Measurements from ENCODE around the gene SCN5A.

Gene SCN5A

GRCh38 chr3:38644016-38644661 is 5.3 kb downstream of the SCN5A start:
- no peak for DNase-seq (ENCODE audit: low read depth)
- TF ChIP-seq, protein P1, sequence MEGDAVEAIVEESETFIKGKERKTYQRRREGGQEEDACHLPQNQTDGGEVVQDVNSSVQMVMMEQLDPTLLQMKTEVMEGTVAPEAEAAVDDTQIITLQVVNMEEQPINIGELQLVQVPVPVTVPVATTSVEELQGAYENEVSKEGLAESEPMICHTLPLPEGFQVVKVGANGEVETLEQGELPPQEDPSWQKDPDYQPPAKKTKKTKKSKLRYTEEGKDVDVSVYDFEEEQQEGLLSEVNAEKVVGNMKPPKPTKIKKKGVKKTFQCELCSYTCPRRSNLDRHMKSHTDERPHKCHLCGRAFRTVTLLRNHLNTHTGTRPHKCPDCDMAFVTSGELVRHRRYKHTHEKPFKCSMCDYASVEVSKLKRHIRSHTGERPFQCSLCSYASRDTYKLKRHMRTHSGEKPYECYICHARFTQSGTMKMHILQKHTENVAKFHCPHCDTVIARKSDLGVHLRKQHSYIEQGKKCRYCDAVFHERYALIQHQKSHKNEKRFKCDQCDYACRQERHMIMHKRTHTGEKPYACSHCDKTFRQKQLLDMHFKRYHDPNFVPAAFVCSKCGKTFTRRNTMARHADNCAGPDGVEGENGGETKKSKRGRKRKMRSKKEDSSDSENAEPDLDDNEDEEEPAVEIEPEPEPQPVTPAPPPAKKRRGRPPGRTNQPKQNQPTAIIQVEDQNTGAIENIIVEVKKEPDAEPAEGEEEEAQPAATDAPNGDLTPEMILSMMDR (IDR thresholded peaks at IDR 0.05; ENCODE audit: low read depth, low read length), result no peak
- TF ChIP-seq MYC (IDR thresholded peaks at IDR 0.05; ENCODE audit: low read depth, low read length) (no peak), MAX (IDR thresholded peaks at IDR 0.05; ENCODE audit: low read depth, low read length) (no peak), POLR2A (IDR thresholded peaks at IDR 0.05; ENCODE audit: extremely low read depth, insufficient read length) (no peak)
- H3K4me3 ChIP-seq (ENCODE audit: low read depth, low read length), result no peak overlapping the region

GRCh38 chr3:38643592-38643991 is 5.9 kb downstream of the SCN5A start:
- no peak overlapping the region for H3K4me3 ChIP-seq (ENCODE audit: low read depth, low read length)
- TF ChIP-seq POLR2A (IDR thresholded peaks at IDR 0.05; ENCODE audit: extremely low read depth, insufficient read length) (no peak), MYC (IDR thresholded peaks at IDR 0.05; ENCODE audit: low read depth, low read length) (no peak), MAX (IDR thresholded peaks at IDR 0.05; ENCODE audit: low read depth, low read length) (no peak)
- TF ChIP-seq, protein P1 (IDR thresholded peaks at IDR 0.05; ENCODE audit: low read depth, low read length), result no peak
- no peak for DNase-seq (ENCODE audit: low read depth)

DNA sequence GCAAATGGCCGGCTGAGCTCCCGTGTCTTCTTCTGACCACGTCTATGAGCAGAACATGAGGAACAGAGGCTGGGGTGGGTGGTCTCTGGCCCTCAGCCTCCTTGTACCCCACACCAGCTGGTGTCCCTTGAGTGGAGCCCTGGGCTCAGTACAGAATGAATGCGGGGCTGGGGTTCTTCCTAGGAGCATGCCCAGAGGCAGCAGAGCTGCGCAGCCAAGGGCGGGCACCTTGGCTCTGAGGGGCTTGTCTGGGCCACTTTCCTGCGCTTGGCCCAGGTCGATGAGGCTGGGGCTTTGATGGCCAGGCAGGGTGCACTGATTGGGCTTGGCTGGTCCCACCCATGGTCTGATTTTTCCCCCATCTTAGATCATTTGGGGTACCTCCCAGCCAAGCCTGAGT is 6.4 kb downstream of the SCN5A start:
- TF ChIP-seq MYC (IDR thresholded peaks at IDR 0.05; ENCODE audit: low read depth, low read length) (no peak), MAX (IDR thresholded peaks at IDR 0.05; ENCODE audit: low read depth, low read length) (no peak), POLR2A (IDR thresholded peaks at IDR 0.05; ENCODE audit: extremely low read depth, insufficient read length) (no peak)
- TF ChIP-seq, protein P1 (IDR thresholded peaks at IDR 0.05; ENCODE audit: low read depth, low read length), result no peak
- no peak overlapping the region for H3K4me3 ChIP-seq (ENCODE audit: low read depth, low read length)
- DNase-seq (ENCODE audit: low read depth), result no peak

- H3K4me3 ChIP-seq (ENCODE audit: low read depth, low read length), result no peak overlapping the region
- no peak for DNase-seq (ENCODE audit: low read depth)
- TF ChIP-seq MAX (IDR thresholded peaks at IDR 0.05; ENCODE audit: low read depth, low read length) (no peak), MYC (IDR thresholded peaks at IDR 0.05; ENCODE audit: low read depth, low read length) (no peak), POLR2A (IDR thresholded peaks at IDR 0.05; ENCODE audit: extremely low read depth, insufficient read length) (no peak)
- TF ChIP-seq, protein P1 (IDR thresholded peaks at IDR 0.05; ENCODE audit: low read depth, low read length), result no peak
Observed at GRCh38 chr3:38641461-38642110, 7.9 kb downstream of the SCN5A start.

DNA sequence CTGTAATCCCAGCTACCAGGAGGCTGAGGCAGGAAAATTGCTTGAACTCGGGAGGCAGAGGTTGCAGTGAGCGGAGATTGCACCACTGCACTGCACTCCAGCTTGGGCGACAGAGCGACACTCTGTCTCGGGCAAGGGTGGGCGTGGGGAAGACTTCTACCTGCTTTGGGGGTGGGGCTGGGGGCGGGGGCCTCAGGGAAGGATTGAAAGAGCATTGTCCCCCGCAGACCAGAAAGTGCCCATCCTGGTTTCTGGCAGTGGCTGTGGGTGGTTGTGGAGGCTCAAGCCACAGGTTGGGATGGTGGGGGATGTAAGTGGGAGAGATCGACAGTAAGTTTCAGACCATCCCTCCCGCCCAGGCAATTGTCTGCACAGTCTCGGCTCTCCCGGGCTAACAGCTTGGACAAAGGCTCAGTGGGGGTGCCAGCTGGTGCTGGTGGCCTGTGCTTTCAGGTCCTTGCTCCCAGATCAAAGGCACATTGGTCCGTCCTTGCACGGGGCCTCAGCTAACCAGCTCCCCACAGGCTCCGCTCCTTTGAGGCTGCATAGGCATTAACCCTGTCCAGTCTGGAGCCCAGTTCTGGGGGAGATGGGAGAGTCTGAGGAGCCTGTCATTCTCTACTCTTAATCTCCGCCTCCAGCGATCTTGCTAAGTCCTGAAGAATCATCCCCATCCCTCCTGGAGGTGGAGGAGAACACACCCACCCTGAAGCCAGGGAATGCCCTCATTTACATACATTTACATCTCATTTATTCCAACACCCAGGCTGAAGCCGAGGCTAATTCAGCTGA is 8.6 kb downstream of the SCN5A start:
- no peak overlapping the region for H3K4me3 ChIP-seq (ENCODE audit: low read depth, low read length)
- no peak for DNase-seq (ENCODE audit: low read depth)
- TF ChIP-seq POLR2A (IDR thresholded peaks at IDR 0.05; ENCODE audit: extremely low read depth, insufficient read length) (no peak), MYC (IDR thresholded peaks at IDR 0.05; ENCODE audit: low read depth, low read length) (no peak), MAX (IDR thresholded peaks at IDR 0.05; ENCODE audit: low read depth, low read length) (no peak)
- TF ChIP-seq, protein P1 (IDR thresholded peaks at IDR 0.05; ENCODE audit: low read depth, low read length), result no peak
